Measurements from ENCODE around the gene C16orf87.
A peak's percentile ranks its signal among the peaks of the same experiment; 100 is the strongest.
"Not testable (repeated sequence)": the region's sequence is repeated elsewhere in the genome, so short reads cannot be mapped to it uniquely, and the experiment has no call there.

C16orf87 gene

GRCh38 chr16:46830902-46831647, at the start of gene C16orf87:
Gene C16orf87 (minus strand): TSS chr16:46831180. CDS start chr16:46831149, 31 bp downstream.
- peak; percentile 97 for DNase-seq

- DNase-seq, result no peak
Measured at GRCh38 chr16:46875243-46875642, 44.3 kb upstream of the C16orf87 start.

GRCh38 chr16:46873201-46873600, 42.2 kb upstream of the C16orf87 start:
- no peak for DNase-seq

GRCh38 chr16:46871597-46871996, 40.6 kb upstream of the C16orf87 start:
- DNase-seq, result no peak

- DNase-seq, result not testable (repeated sequence)
Measured at GRCh38 chr16:46868891-46869290, 37.9 kb upstream of the C16orf87 start.

- DNase-seq, result not testable (repeated sequence)
Measured at GRCh38 chr16:46867486-46867885, 36.5 kb upstream of the C16orf87 start.

GRCh38 chr16:46866286-46866685, 35.3 kb upstream of the C16orf87 start:
- no peak for DNase-seq

GRCh38 chr16:46862555-46863447, 31.8 kb upstream of the C16orf87 start:
- no peak for DNase-seq

- DNase-seq, result peak; percentile 88
Measured at GRCh38 chr16:46859719-46860152, 28.8 kb upstream of the C16orf87 start.

GRCh38 chr16:46858151-46858550, 27.2 kb upstream of the C16orf87 start:
- DNase-seq, result peak; percentile 70

GRCh38 chr16:46857368-46857945, 26.5 kb upstream of the C16orf87 start:
- DNase-seq, result no peak

- no peak for DNase-seq
Measured at GRCh38 chr16:46855389-46855788, 24.4 kb upstream of the C16orf87 start.

- no peak for DNase-seq
Measured at GRCh38 chr16:46854846-46855245, 23.9 kb upstream of the C16orf87 start.

GRCh38 chr16:46853713-46854443, 22.9 kb upstream of the C16orf87 start:
- peak; percentile 95 for DNase-seq

- no peak for DNase-seq
Measured at GRCh38 chr16:46852130-46852529, 21.1 kb upstream of the C16orf87 start.

GRCh38 chr16:46850619-46851555, 19.9 kb upstream of the C16orf87 start:
- no peak for DNase-seq

- no peak for DNase-seq
Measured at GRCh38 chr16:46848768-46849764, 18.1 kb upstream of the C16orf87 start.

- DNase-seq, result no peak
Measured at GRCh38 chr16:46845952-46846351, 15.0 kb upstream of the C16orf87 start.

GRCh38 chr16:46844771-46845170, 13.8 kb upstream of the C16orf87 start:
- no peak for DNase-seq
